ENCODE data around the gene LIG3. TPM values are rescaled to one million over a fixed set of nuclear protein-coding genes. Genes with fewer than 3 reads are reported as not detected.
A peak's percentile ranks its signal among the peaks of the same experiment; 100 is the strongest.

The LIG3 gene
- total and polyA plus RNA-seq, 2 of the 13 experiments (the other 11 are each of a cell fraction or from before 2014, with no cell fraction given) = 34.4 to 36.2 TPM

- TF ChIP-seq TMF1 (CRISPR knock-in tag; IDR thresholded peaks at IDR 0.05; ENCODE audit: low read depth) = no peak
- no peak for TF ChIP-seq MATR3 (CRISPR knock-in tag; IDR thresholded peaks at IDR 0.05)
- TF ChIP-seq ZFP91 (CRISPR knock-in tag; IDR thresholded peaks at IDR 0.05; ENCODE audit: borderline replicate concordance) = 0 out of 2 replicates have a peak, but pooled peaks have one; percentile 34
- TF ChIP-seq REL (CRISPR knock-in tag; conservative IDR thresholded peaks at IDR 0.05) = no peak
- no peak for TF ChIP-seq ZNF446 (CRISPR knock-in tag; IDR thresholded peaks at IDR 0.05)
- TF ChIP-seq CAMTA2 (CRISPR knock-in tag; IDR thresholded peaks at IDR 0.05; ENCODE audit: borderline replicate concordance) = no peak
- no peak for TF ChIP-seq CC2D1A (CRISPR knock-in tag; IDR thresholded peaks at IDR 0.05)
- no peak for TF ChIP-seq TIGD3 (CRISPR knock-in tag; IDR thresholded peaks at IDR 0.05; ENCODE audit: borderline replicate concordance)
- no peak for TF ChIP-seq ZNF546 (CRISPR knock-in tag; conservative IDR thresholded peaks at IDR 0.05)
- TF ChIP-seq ZFYVE20 (CRISPR knock-in tag; IDR thresholded peaks at IDR 0.05; ENCODE audit: borderline replicate concordance, low read depth) = no peak
- TF ChIP-seq NFKB2 (CRISPR knock-in tag; IDR thresholded peaks at IDR 0.05; ENCODE audit: borderline replicate concordance) = no peak
- TF ChIP-seq NFKBIZ (CRISPR knock-in tag; IDR thresholded peaks at IDR 0.05) = no peak
- TF ChIP-seq MXD4 (CRISPR knock-in tag; IDR thresholded peaks at IDR 0.05) = no peak
- no peak for TF ChIP-seq FOXA1 (IDR thresholded peaks at IDR 0.05)
- TF ChIP-seq FOXA1 (CRISPR knock-in tag; IDR thresholded peaks at IDR 0.05) = no peak
- no peak for TF ChIP-seq CHCHD3 (CRISPR knock-in tag; IDR thresholded peaks at IDR 0.05)
- no peak for TF ChIP-seq NONO (IDR thresholded peaks at IDR 0.05)
- TF ChIP-seq NONO (CRISPR knock-in tag; conservative IDR thresholded peaks at IDR 0.05) = 0 out of 2 replicates have a peak, but pooled peaks have one; percentile 41
- TF ChIP-seq MTERF4 (CRISPR knock-in tag; IDR thresholded peaks at IDR 0.05) = no peak
- TF ChIP-seq CEBPB (IDR thresholded peaks at IDR 0.05; ENCODE audit: borderline replicate concordance, low read depth, low read length) = no peak
- TF ChIP-seq ZNF276 (CRISPR knock-in tag; IDR thresholded peaks at IDR 0.05; ENCODE audit: low read depth) = no peak
- TF ChIP-seq ARID3A (IDR thresholded peaks at IDR 0.05; ENCODE audit: low read depth, low read length) = no peak
- no peak for TF ChIP-seq ZNF775 (CRISPR knock-in tag; IDR thresholded peaks at IDR 0.05; ENCODE audit: borderline replicate concordance)
- no peak for TF ChIP-seq ZSCAN29 (CRISPR knock-in tag; conservative IDR thresholded peaks at IDR 0.05)
- TF ChIP-seq TEAD3 (CRISPR knock-in tag; optimal IDR thresholded peaks at IDR 0.05; ENCODE audit: borderline replicate concordance) = no peak
Measured at GRCh38 chr17:34998205-34998604, 17.9 kb downstream of the LIG3 start (continued).

Data from HepG2 (cell line).